ENCODE data around the gene SLC44A1.

The SLC44A1 gene

DNA sequence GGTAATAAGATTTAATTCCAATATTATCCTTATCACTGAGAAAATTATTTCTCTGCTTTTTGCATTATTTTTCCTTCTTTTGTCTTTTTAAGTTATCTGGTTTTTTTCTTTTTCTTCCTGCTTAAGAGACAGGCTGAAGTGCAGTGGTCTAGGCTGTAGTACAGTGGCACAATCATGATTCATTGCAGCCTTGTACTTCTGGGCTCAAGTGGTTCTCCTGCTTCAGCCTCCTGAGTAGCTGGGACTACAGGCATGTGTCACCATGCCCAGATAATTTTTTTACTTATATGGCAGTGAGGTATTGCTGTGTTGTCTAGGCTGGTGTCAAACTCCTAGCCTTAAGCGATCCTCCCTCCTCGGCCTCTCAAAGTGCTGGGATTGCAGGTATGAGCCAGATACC lies 93.9 kb downstream of the SLC44A1 start:
- H3K14ac ChIP-seq (ENCODE audit: low read length in 2 of 2), result no peak overlapping the region
- no peak overlapping the region for H2BK120ac ChIP-seq (ENCODE audit: low read depth, low read length)
- no peak overlapping the region for H3K27ac ChIP-seq (ENCODE audit: low read length, poor library complexity, severe bottlenecking)
- H2BK15ac ChIP-seq (ENCODE audit: low read depth, poor library complexity, severe bottlenecking), result no peak overlapping the region
- no peak overlapping the region for H2AFZ ChIP-seq (ENCODE audit: low read depth, low read length)
- no peaks in the 10 kb centered on the region for H3K9me3 ChIP-seq (ENCODE audit: control insufficient read depth, low read length)
- H2BK12ac ChIP-seq (ENCODE audit: low read length in 2 of 2), result no peak overlapping the region
- H3K4ac ChIP-seq (ENCODE audit: low read depth in 1 of 2, low read length in 2 of 2), result no peak overlapping the region
- no peak overlapping the region for H4K91ac ChIP-seq (ENCODE audit: low read length)
- no peaks in the 10 kb centered on the region for H3K27me3 ChIP-seq (ENCODE audit: control insufficient read depth in 1 of 2, insufficient read depth in 1 of 2, low read length in 2 of 2)
- H3K23ac ChIP-seq (ENCODE audit: low read length in 2 of 2), result no peak overlapping the region
- H2BK5ac ChIP-seq (ENCODE audit: low read depth, low read length, poor library complexity, severe bottlenecking), result no peak overlapping the region
- H3K4me2 ChIP-seq (ENCODE audit: low read length, poor library complexity, severe bottlenecking), result no peak overlapping the region
- H4K8ac ChIP-seq (ENCODE audit: low read length), result no peak overlapping the region
- no peaks in the 10 kb centered on the region for H3K4me1 ChIP-seq (ENCODE audit: control insufficient read depth, insufficient read depth, low read depth, low read length)
- H3K18ac ChIP-seq (ENCODE audit: low read depth in 1 of 2, low read length in 2 of 2), result no peak overlapping the region
- H3K9ac ChIP-seq (ENCODE audit: low read length), result no peak overlapping the region
- WGBS, result 100% methylated on average over 2 of the region's 2 CpGs
- no peak overlapping the region for H2AK5ac ChIP-seq (ENCODE audit: low read length, severe bottlenecking)
- H3K79me1 ChIP-seq (replicated peaks; ENCODE audit: low read length, poor library complexity, severe bottlenecking), result peaks cover 4% of the 10 kb centered on the region
- H3K4me3 ChIP-seq (ENCODE audit: insufficient read depth in 1 of 2, low read depth in 1 of 2, low read length in 2 of 2), result no peak overlapping the region
- peak; percentile 55 for DNase-seq
- H3K36me3 ChIP-seq (ENCODE audit: control insufficient read depth in 1 of 2, insufficient read depth in 2 of 2, low read depth in 1 of 2, low read length in 2 of 2), result peaks cover 3 to 43% of the 10 kb centered on the region in 2 experiments

DNA sequence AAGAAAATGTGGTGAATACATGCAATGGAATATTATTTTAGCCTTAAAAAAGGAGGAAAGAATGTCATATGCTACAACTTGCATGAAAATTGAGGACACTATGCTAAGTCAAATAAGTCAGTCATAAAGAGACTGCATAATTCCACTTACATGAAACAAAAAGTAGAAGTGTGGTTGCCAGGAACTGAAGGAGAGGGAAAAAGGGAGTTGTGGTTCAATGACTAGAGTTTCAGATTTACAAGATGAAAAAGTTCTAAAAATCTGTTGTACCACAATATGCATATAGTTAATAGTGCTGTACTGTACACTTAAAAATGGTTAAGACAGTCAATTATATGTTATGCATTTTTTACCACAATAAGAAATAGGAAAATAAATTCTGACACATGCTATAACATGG lies 95.4 kb downstream of the SLC44A1 start:
- no peak overlapping the region for H2BK5ac ChIP-seq (ENCODE audit: low read depth, low read length, poor library complexity, severe bottlenecking)
- H3K27ac ChIP-seq (ENCODE audit: low read length, poor library complexity, severe bottlenecking), result no peak overlapping the region
- H2BK120ac ChIP-seq (ENCODE audit: low read depth, low read length), result no peak overlapping the region
- H2BK12ac ChIP-seq (ENCODE audit: low read length in 2 of 2), result no peak overlapping the region
- DNase-seq, result no peak
- no peak overlapping the region for H3K18ac ChIP-seq (ENCODE audit: low read depth in 1 of 2, low read length in 2 of 2)
- H3K27me3 ChIP-seq (ENCODE audit: control insufficient read depth in 1 of 2, insufficient read depth in 1 of 2, low read length in 2 of 2), result no peaks in the 10 kb centered on the region
- no peak overlapping the region for H4K91ac ChIP-seq (ENCODE audit: low read length)
- no peak overlapping the region for H3K4ac ChIP-seq (ENCODE audit: low read depth in 1 of 2, low read length in 2 of 2)
- no peak overlapping the region for H3K4me2 ChIP-seq (ENCODE audit: low read length, poor library complexity, severe bottlenecking)
- H3K4me1 ChIP-seq (ENCODE audit: control insufficient read depth, insufficient read depth, low read depth, low read length), result no peaks in the 10 kb centered on the region
- H3K23ac ChIP-seq (ENCODE audit: low read length in 2 of 2), result no peak overlapping the region
- H3K4me3 ChIP-seq (ENCODE audit: insufficient read depth in 1 of 2, low read depth in 1 of 2, low read length in 2 of 2), result no peak overlapping the region
- peaks cover 2% of the 10 kb centered on the region for H3K79me1 ChIP-seq (replicated peaks; ENCODE audit: low read length, poor library complexity, severe bottlenecking)
- H3K14ac ChIP-seq (ENCODE audit: low read length in 2 of 2), result no peak overlapping the region
- no peaks in the 10 kb centered on the region for H3K9me3 ChIP-seq (ENCODE audit: control insufficient read depth, low read length)
- H4K8ac ChIP-seq (ENCODE audit: low read length), result no peak overlapping the region
- no peak overlapping the region for H2AFZ ChIP-seq (ENCODE audit: low read depth, low read length)
- no peak overlapping the region for H3K9ac ChIP-seq (ENCODE audit: low read length)
- H2AK5ac ChIP-seq (ENCODE audit: low read length, severe bottlenecking), result no peak overlapping the region
- peaks cover 3 to 51% of the 10 kb centered on the region in 2 experiments for H3K36me3 ChIP-seq (ENCODE audit: control insufficient read depth in 1 of 2, insufficient read depth in 2 of 2, low read depth in 1 of 2, low read length in 2 of 2)
- no peak overlapping the region for H2BK15ac ChIP-seq (ENCODE audit: low read depth, poor library complexity, severe bottlenecking)

- Histone ChIP-seq H3K9me3 (ENCODE audit: control insufficient read depth, low read length) (no peaks in the 10 kb centered on the region), H3K4ac (ENCODE audit: low read depth in 1 of 2, low read length in 2 of 2) (no peak overlapping the region), H3K79me1 (replicated peaks; ENCODE audit: low read length, poor library complexity, severe bottlenecking) (peaks cover 2% of the 10 kb centered on the region), H4K91ac (ENCODE audit: low read length) (no peak overlapping the region), H3K9ac (ENCODE audit: low read length) (peak overlapping the region; percentile 54), H4K8ac (ENCODE audit: low read length) (no peak overlapping the region), H2AK5ac (ENCODE audit: low read length, severe bottlenecking) (no peak overlapping the region), H2BK5ac (ENCODE audit: low read depth, low read length, poor library complexity, severe bottlenecking) (no peak overlapping the region), H3K27ac (ENCODE audit: low read length, poor library complexity, severe bottlenecking) (no peak overlapping the region), H3K23ac (ENCODE audit: low read length in 2 of 2) (no peak overlapping the region), H2AFZ (ENCODE audit: low read depth, low read length) (no peak overlapping the region), H2BK15ac (ENCODE audit: low read depth, poor library complexity, severe bottlenecking) (no peak overlapping the region), H3K4me3 (ENCODE audit: insufficient read depth in 1 of 2, low read depth in 1 of 2, low read length in 2 of 2) (peak overlapping the region in 1 of 2 experiments; percentile 55), H3K18ac (ENCODE audit: low read depth in 1 of 2, low read length in 2 of 2) (no peak overlapping the region), H3K27me3 (ENCODE audit: control insufficient read depth in 1 of 2, insufficient read depth in 1 of 2, low read length in 2 of 2) (no peaks in the 10 kb centered on the region), H2BK120ac (ENCODE audit: low read depth, low read length) (no peak overlapping the region), H3K36me3 (ENCODE audit: control insufficient read depth in 1 of 2, insufficient read depth in 2 of 2, low read depth in 1 of 2, low read length in 2 of 2) (peaks cover under 1 to 40% of the 10 kb centered on the region in 2 experiments), H3K14ac (ENCODE audit: low read length in 2 of 2) (no peak overlapping the region), H2BK12ac (ENCODE audit: low read length in 2 of 2) (no peak overlapping the region), H3K4me2 (ENCODE audit: low read length, poor library complexity, severe bottlenecking) (no peak overlapping the region), H3K4me1 (ENCODE audit: control insufficient read depth, insufficient read depth, low read depth, low read length) (no peaks in the 10 kb centered on the region)
- WGBS, result no CpG with 5 or more reads among the region's 2 CpGs
- DNase-seq, result peak; percentile 52
Observed at GRCh38 chr9:105341434-105342146, 97.1 kb downstream of the SLC44A1 start.

DNA sequence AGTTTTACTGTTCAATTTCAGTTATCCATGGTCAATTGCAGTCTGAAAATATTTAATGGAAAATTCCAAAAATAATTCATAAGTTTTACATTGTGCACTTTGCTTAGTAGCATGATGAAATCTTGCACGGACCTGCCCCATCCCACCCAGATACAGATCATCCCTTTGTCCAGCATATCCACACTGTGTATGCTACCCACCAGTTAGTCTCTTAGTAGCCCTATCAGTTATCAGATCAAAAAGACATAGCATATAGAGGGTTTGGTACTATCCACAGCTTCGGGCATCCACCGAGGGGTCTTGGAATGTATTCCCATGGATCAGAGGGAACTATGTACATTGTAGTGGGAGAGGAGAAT lies 97.7 kb downstream of the SLC44A1 start:
- H3K27ac ChIP-seq (ENCODE audit: low read length, poor library complexity, severe bottlenecking), result no peak overlapping the region
- H3K4me2 ChIP-seq (ENCODE audit: low read length, poor library complexity, severe bottlenecking), result no peak overlapping the region
- no peak overlapping the region for H4K8ac ChIP-seq (ENCODE audit: low read length)
- no peaks in the 10 kb centered on the region for H3K27me3 ChIP-seq (ENCODE audit: control insufficient read depth in 1 of 2, insufficient read depth in 1 of 2, low read length in 2 of 2)
- no peak overlapping the region for H3K23ac ChIP-seq (ENCODE audit: low read length in 2 of 2)
- 92% methylated on average over 1 of the region's 3 CpGs for WGBS
- no peak overlapping the region for H2AFZ ChIP-seq (ENCODE audit: low read depth, low read length)
- peak overlapping the region; percentile 54 for H3K9ac ChIP-seq (ENCODE audit: low read length)
- H3K4ac ChIP-seq (ENCODE audit: low read depth in 1 of 2, low read length in 2 of 2), result peak overlapping the region in 1 of 2 experiments; percentile 51
- no peak overlapping the region for H2BK5ac ChIP-seq (ENCODE audit: low read depth, low read length, poor library complexity, severe bottlenecking)
- no peak overlapping the region for H2AK5ac ChIP-seq (ENCODE audit: low read length, severe bottlenecking)
- no peak overlapping the region for H3K14ac ChIP-seq (ENCODE audit: low read length in 2 of 2)
- no peak overlapping the region for H2BK15ac ChIP-seq (ENCODE audit: low read depth, poor library complexity, severe bottlenecking)
- no peaks in the 10 kb centered on the region for H3K4me1 ChIP-seq (ENCODE audit: control insufficient read depth, insufficient read depth, low read depth, low read length)
- H3K79me1 ChIP-seq (replicated peaks; ENCODE audit: low read length, poor library complexity, severe bottlenecking), result peaks cover 2% of the 10 kb centered on the region
- DNase-seq, result no peak
- no peaks in the 10 kb centered on the region for H3K9me3 ChIP-seq (ENCODE audit: control insufficient read depth, low read length)
- no peak overlapping the region for H2BK12ac ChIP-seq (ENCODE audit: low read length in 2 of 2)
- H2BK120ac ChIP-seq (ENCODE audit: low read depth, low read length), result no peak overlapping the region
- no peak overlapping the region for H4K91ac ChIP-seq (ENCODE audit: low read length)
- peaks cover 0 to 35% of the 10 kb centered on the region in 2 experiments for H3K36me3 ChIP-seq (ENCODE audit: control insufficient read depth in 1 of 2, insufficient read depth in 2 of 2, low read depth in 1 of 2, low read length in 2 of 2)
- peak overlapping the region in 1 of 2 experiments; percentile 55 for H3K4me3 ChIP-seq (ENCODE audit: insufficient read depth in 1 of 2, low read depth in 1 of 2, low read length in 2 of 2)
- H3K18ac ChIP-seq (ENCODE audit: low read depth in 1 of 2, low read length in 2 of 2), result no peak overlapping the region

Measured in mesenchymal stem cell (in vitro differentiated cells and primary cell).